Endothelial cell of umbilical vein (primary cell): Measurements from ENCODE around the gene DLGAP1. TPM values are rescaled to one million over a fixed set of nuclear protein-coding genes. Genes with fewer than 3 reads are reported as not detected.

ENCODE experiments used
- BruUV-seq: library from RNA; stranded (reverse); fragments of 400-500 nt; replicated peaks from 2 replicates; lab custom pipeline; 2021; lab: Mats Ljungman, UMichigan
- CTCF ChIA-PET: fragments of 300-600, 350-600 bp; sonication (Branson Sonifier 250); formaldehyde crosslinking; loops from one replicate; lab custom pipeline; 2021; ENCODE audit warnings: antibody characterized with exemption, inconsistent platforms; lab: Charles Lee
- POLR2A ChIA-PET: fragments of 300-600, 350-600 bp; sonication (Branson Sonifier 250); formaldehyde crosslinking; loops from one replicate; lab custom pipeline; 2021; ENCODE audit warnings: antibody characterized with exemption, inconsistent platforms; lab: Charles Lee
- DNase-seq: peaks from one replicate; pipeline ENCODE4 v3.0.0-alpha.2; 2011; ENCODE audit warnings: low read depth, low spot score
- FAIRE-seq: peaks from 2 replicates; lab custom pipeline; 2011; peaks lifted over from hg19 to GRCh38; lab: Jason Lieb, UNC
- H2AFZ ChIP-seq: 2 replicates; pipeline ENCODE4 v1.6.0; 2012; ENCODE audit warnings: low read depth, low read length, control low read depth, inconsistent platforms
- H3K27ac ChIP-seq: 2 replicates; pipeline ENCODE4 v1.5.1; 2011; ENCODE audit warnings: low read depth, mild to moderate bottlenecking, control low read depth, low read length, moderate library complexity; ENCODE audit not compliant: insufficient read depth
- H3K27me3 ChIP-seq, 2 experiments: 2 replicates each; pipeline versions ENCODE4 v1.6.0 to v1.6.1; 2011; ENCODE audit warnings: low read length in 2 of 2, mixed read lengths in 1 of 2; ENCODE audit not compliant: control insufficient read depth in 2 of 2, insufficient read depth in 2 of 2
- H3K36me3 ChIP-seq, 2 experiments: 2 replicates in 1 of 2; 3 replicates in 1 of 2; pipeline ENCODE4 v1.5.1; 2011; ENCODE audit warnings: low read length in 2 of 2, mild to moderate bottlenecking in 1 of 2, moderate library complexity in 1 of 2; ENCODE audit not compliant: control insufficient read depth in 2 of 2, insufficient read depth in 2 of 2; ENCODE audit errors: extremely low read depth in 1 of 2
- H3K4me1 ChIP-seq: 3 replicates; pipeline ENCODE4 v1.5.1; 2011; ENCODE audit warnings: mild to moderate bottlenecking, low read length; ENCODE audit not compliant: control insufficient read depth, insufficient read depth; ENCODE audit errors: extremely low read depth
- H3K4me2 ChIP-seq: 2 replicates; pipeline ENCODE4 v1.6.1; 2011; ENCODE audit warnings: low read length, control low read depth, mixed read lengths; ENCODE audit not compliant: insufficient read depth
- H3K4me3 ChIP-seq, 3 experiments: fragments of 200-600 bp in 1 of 3; sonication (generic), shearing (Covaris generic) in 1 of 3; replicated peaks in 1 of 3; 2 replicates each; pipeline ENCODE4 v1.5.1; 2011 to 2016; ENCODE audit warnings: control low read depth in 3 of 3, low read length in 3 of 3, mild to moderate bottlenecking in 2 of 3, inconsistent platforms in 1 of 3, low read depth in 1 of 3, moderate library complexity in 1 of 3; ENCODE audit not compliant: insufficient read depth in 1 of 3
- H3K79me2 ChIP-seq: 2 replicates; pipeline ENCODE4 v1.6.0; 2012; ENCODE audit warnings: low read length, inconsistent platforms; ENCODE audit not compliant: control insufficient read depth, insufficient read depth
- H3K9ac ChIP-seq: replicated peaks from 2 replicates; pipeline ENCODE3; 2011; ENCODE audit warnings: low read length, control low read depth; ENCODE audit not compliant: insufficient read depth; ENCODE audit errors: extremely low read depth
- H3K9me1 ChIP-seq: replicated peaks from 3 replicates; pipeline ENCODE4 v1.6.0; 2011; ENCODE audit warnings: mild to moderate bottlenecking, low read length; ENCODE audit not compliant: control insufficient read depth, insufficient read depth; ENCODE audit errors: extremely low read depth
- H3K9me3 ChIP-seq: replicated peaks from 2 replicates; pipeline ENCODE4 v1.5.1; 2012; ENCODE audit warnings: low read length, inconsistent platforms; ENCODE audit not compliant: control insufficient read depth, insufficient read depth
- H4K20me1 ChIP-seq: replicated peaks from 2 replicates; pipeline ENCODE3; 2011; ENCODE audit warnings: mild to moderate bottlenecking, low read length; ENCODE audit not compliant: control insufficient read depth, insufficient read depth; ENCODE audit errors: extremely low read depth
- CTCF ChIP-seq, 2 donors: IDR thresholded peaks; 1 replicate in 1 of 2; 2 replicates in 1 of 2; pipeline ENCODE4 v1.5.1; 2011; ENCODE audit warnings: low read length in 2 of 2, mild to moderate bottlenecking in 2 of 2, moderate library complexity in 2 of 2, control low read depth in 1 of 2, inconsistent platforms in 1 of 2, low read depth in 1 of 2; ENCODE audit not compliant: insufficient read depth in 1 of 2; ENCODE audit errors: extremely low read depth in 1 of 2
- EZH2 ChIP-seq: IDR thresholded peaks from 2 replicates; pipeline ENCODE4 v1.6.1; 2012; ENCODE audit warnings: borderline replicate concordance, low read depth, mild to moderate bottlenecking, moderate library complexity, low read length, inconsistent platforms; ENCODE audit not compliant: severe bottlenecking
- FOS ChIP-seq: IDR thresholded peaks from 2 replicates; pipeline ENCODE4 v1.6.1; 2011; ENCODE audit warnings: mild to moderate bottlenecking, low read length, moderate library complexity, borderline replicate concordance; ENCODE audit not compliant: insufficient read depth
- GATA2 ChIP-seq: IDR thresholded peaks from 2 replicates; pipeline ENCODE4 v1.7.0; 2011; ENCODE audit warnings: low read depth, mild to moderate bottlenecking, moderate library complexity, mixed read lengths, low read length; ENCODE audit not compliant: insufficient read length, insufficient read depth
- JUN ChIP-seq: IDR thresholded peaks from 2 replicates; pipeline ENCODE4 v1.6.1; 2011; ENCODE audit warnings: borderline replicate concordance, low read depth; ENCODE audit not compliant: insufficient read length, insufficient read depth
- MAX ChIP-seq: IDR thresholded peaks from 2 replicates; pipeline ENCODE4 v1.6.1; 2011; ENCODE audit not compliant: insufficient read depth, insufficient read length
- MYC ChIP-seq: IDR thresholded peaks from one replicate; pipeline ENCODE4 v1.6.1; 2011; ENCODE audit warnings: mild to moderate bottlenecking, low read depth, low read length
- POLR2A ChIP-seq: IDR thresholded peaks from 2 replicates; pipeline ENCODE4 v1.6.1; 2012; ENCODE audit warnings: low read depth, mild to moderate bottlenecking, control low read depth, low read length
- POLR2AphosphoS5 ChIP-seq: IDR thresholded peaks from 2 replicates; pipeline ENCODE4 v1.6.1; 2012; ENCODE audit warnings: low read depth, mild to moderate bottlenecking, control low read depth, low read length, moderate library complexity; ENCODE audit not compliant: insufficient read depth
- dilution Hi-C: fragments of 300-500 bp; cut with MboI; formaldehyde crosslinking; loops from one replicate; pipeline ENCODE4 v1.15.0; 2019; ENCODE audit warnings: low sequenced_read_pairs; ENCODE audit not compliant: extremely low pct_ligation_motif_present
- intact Hi-C: fragments of 100-400 bp; cut with micrococcal nuclease; formaldehyde crosslinking; loops from one replicate; pipeline ENCODE4 v1.10.0; 2022
- polyA plus RNA-seq, 4 experiments: library from polyadenylated mRNA; depleted of rRNA in 3 of 4; stranded (reverse) in 3 of 4; unstranded in 1 of 4; fragments of >200 nt; gene quantifications; 2 replicates each; pipeline versions ENCODE4 v1.2.1 to v1.2.3, GENCODE V29; 2011 to 2012; ENCODE audit warnings: missing spikeins in 1 of 4
- total RNA-seq: library from RNA; stranded (reverse); gene quantifications from 2 replicates; pipeline ENCODE4 v1.2.3, GENCODE V29; 2021

DLGAP1 gene
- total and polyA plus RNA-seq, 2 donors (not counting 3 experiments of a cell fraction or from before 2014, with no cell fraction given): 0.04 TPM; not detected in 1

GRCh38 chr18:3577281-3577855 lies 877.7 kb downstream of the DLGAP1 start:
- H3K9me3 ChIP-seq: no peaks in the 10 kb centered on the region
- FAIRE-seq: no peak
- H3K79me2 ChIP-seq: no peaks in the 10 kb centered on the region
- no peak overlapping the region for H3K9ac ChIP-seq
- DNase-seq: no peak
- no peaks in the 10 kb centered on the region for H3K9me1 ChIP-seq
- no peaks in the 10 kb centered on the region for H3K27me3 ChIP-seq
- H4K20me1 ChIP-seq: no peaks in the 10 kb centered on the region
- BruUV-seq: no TSS peak
- H3K4me1 ChIP-seq: peaks cover 8% of the 10 kb centered on the region
- no peak overlapping the region for H3K27ac ChIP-seq
- CTCF ChIA-PET: interaction anchor here (1.0 to 1.9 kb wide), 2 partner anchors 8 to 136 kb away, joined by 3 to 7 read pairs; no protein-coding TSS in a partner anchor
- TF ChIP-seq MYC: no peak
- TF ChIP-seq FOS: no peak
- intact Hi-C loops: no loop called here
- no peak overlapping the region for H3K4me2 ChIP-seq
- dilution Hi-C loops: no loop called here
- H3K36me3 ChIP-seq: no peaks in the 10 kb centered on the region
- H2AFZ ChIP-seq: no peak overlapping the region
- POLR2A ChIA-PET: no interaction called here
- no peak overlapping the region for H3K4me3 ChIP-seq

- H2AFZ ChIP-seq: no peak overlapping the region
- intact Hi-C loops (no loop called here), dilution Hi-C loops (no loop called here)
- no peaks in the 10 kb centered on the region for H3K79me2 ChIP-seq
- no peak for FAIRE-seq
- no peak overlapping the region for H3K9ac ChIP-seq
- H4K20me1 ChIP-seq: no peaks in the 10 kb centered on the region
- no peaks in the 10 kb centered on the region for H3K4me1 ChIP-seq
- no peak overlapping the region for H3K4me2 ChIP-seq
- no peak for DNase-seq
- ChIA-PET CTCF (interaction anchor here (3.0 kb wide), 1 partner anchor 13 kb away, joined by 10 read pairs; no protein-coding TSS in a partner anchor), POLR2A (no interaction called here)
- no peaks in the 10 kb centered on the region for H3K9me3 ChIP-seq
- no peaks in the 10 kb centered on the region for H3K9me1 ChIP-seq
- H3K4me3 ChIP-seq: no peak overlapping the region
- no peak for TF ChIP-seq CTCF (IDR thresholded peaks at IDR 0.05; ENCODE audit: extremely low read depth in 1 of 2, insufficient read depth in 1 of 2, low read depth in 1 of 2, low read length in 2 of 2)
- no peak for TF ChIP-seq MAX
- TF ChIP-seq POLR2A: no peak
- TF ChIP-seq MYC: no peak
- no peak for TF ChIP-seq POLR2AphosphoS5
- no peak for TF ChIP-seq JUN
- no peak for TF ChIP-seq EZH2
- TF ChIP-seq GATA2: no peak
- TF ChIP-seq FOS: no peak
- BruUV-seq: no TSS peak
- H3K27me3 ChIP-seq: no peaks in the 10 kb centered on the region
- no peaks in the 10 kb centered on the region for H3K36me3 ChIP-seq
- no peak overlapping the region for H3K27ac ChIP-seq
Observed at GRCh38 chr18:3572761-3573160, 882.3 kb downstream of the DLGAP1 start.
